Measurements from ENCODE around the gene GSG1. TPM values are rescaled to one million over a fixed set of nuclear protein-coding genes. Genes with fewer than 3 reads are reported as not detected.
"Not testable (repeated sequence)": the region's sequence is repeated elsewhere in the genome, so short reads cannot be mapped to it uniquely, and the experiment has no call there.

GSG1 gene
- total and polyA plus RNA-seq, 8 donors = not detected

DNA sequence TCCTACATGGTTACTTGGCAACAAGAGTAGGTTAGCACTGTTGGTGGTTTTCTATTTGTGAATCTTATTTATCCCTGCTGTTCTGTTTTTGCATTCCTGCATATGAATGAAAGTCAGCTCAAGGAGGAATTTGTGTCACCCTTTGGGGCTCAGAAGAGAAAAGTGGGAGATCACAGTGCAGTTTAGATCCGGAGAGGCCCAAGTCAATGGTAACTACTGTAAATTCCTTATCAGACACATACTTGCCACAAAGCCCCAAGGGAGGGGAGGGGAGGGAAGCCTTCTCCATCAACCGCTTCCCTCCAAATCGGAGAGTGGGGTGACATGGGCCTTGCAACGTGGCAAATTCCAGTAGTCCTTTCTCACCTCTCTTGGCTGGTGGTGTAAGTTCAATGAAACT, 15.0 kb downstream of the GSG1 start:
- Histone ChIP-seq H3K4me3 (no peak overlapping the region), H3K27ac (no peak overlapping the region), H3K27me3 (no peaks in the 10 kb centered on the region), H3K4me1 (peaks cover 0 to 3% (median 0%) of the 10 kb centered on the region in 4 donors), H3K9me3 (no peaks in the 10 kb centered on the region), H3K36me3 (peaks cover 0 to 9% (median 6%) of the 10 kb centered on the region in 4 donors)
- TF ChIP-seq POLR2AphosphoS5 (IDR thresholded peaks at IDR 0.05) (no peak), EP300 (IDR thresholded peaks at IDR 0.05) (no peak), POLR2A (IDR thresholded peaks at IDR 0.05) (no peak)
- TF ChIP-seq, protein P1, sequence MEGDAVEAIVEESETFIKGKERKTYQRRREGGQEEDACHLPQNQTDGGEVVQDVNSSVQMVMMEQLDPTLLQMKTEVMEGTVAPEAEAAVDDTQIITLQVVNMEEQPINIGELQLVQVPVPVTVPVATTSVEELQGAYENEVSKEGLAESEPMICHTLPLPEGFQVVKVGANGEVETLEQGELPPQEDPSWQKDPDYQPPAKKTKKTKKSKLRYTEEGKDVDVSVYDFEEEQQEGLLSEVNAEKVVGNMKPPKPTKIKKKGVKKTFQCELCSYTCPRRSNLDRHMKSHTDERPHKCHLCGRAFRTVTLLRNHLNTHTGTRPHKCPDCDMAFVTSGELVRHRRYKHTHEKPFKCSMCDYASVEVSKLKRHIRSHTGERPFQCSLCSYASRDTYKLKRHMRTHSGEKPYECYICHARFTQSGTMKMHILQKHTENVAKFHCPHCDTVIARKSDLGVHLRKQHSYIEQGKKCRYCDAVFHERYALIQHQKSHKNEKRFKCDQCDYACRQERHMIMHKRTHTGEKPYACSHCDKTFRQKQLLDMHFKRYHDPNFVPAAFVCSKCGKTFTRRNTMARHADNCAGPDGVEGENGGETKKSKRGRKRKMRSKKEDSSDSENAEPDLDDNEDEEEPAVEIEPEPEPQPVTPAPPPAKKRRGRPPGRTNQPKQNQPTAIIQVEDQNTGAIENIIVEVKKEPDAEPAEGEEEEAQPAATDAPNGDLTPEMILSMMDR (IDR thresholded peaks at IDR 0.05) = no peak
- DNase-seq = no peak
- WGBS, 5 donors = 76 to 80% (median 80%) methylated on average over 4 of the region's 4 CpGs
- intact Hi-C loops (cut with DNase I; ENCODE audit: low total_unique reads) = loop anchor here (10.0 kb wide), 1 partner anchor 64 kb away; no protein-coding TSS in a partner anchor

- intact Hi-C loops (cut with DNase I; ENCODE audit: low total_unique reads) = loop anchor here (10.0 kb wide), 1 partner anchor 63 kb away; no protein-coding TSS in a partner anchor
- no peak for TF ChIP-seq EP300 (IDR thresholded peaks at IDR 0.05)
- TF ChIP-seq, protein P1 (IDR thresholded peaks at IDR 0.05) = no peak
- TF ChIP-seq POLR2A (IDR thresholded peaks at IDR 0.05) = no peak
- 74 to 85% (median 81%) methylated on average over 5 of the region's 5 CpGs for WGBS, 5 donors
- H3K27me3 ChIP-seq = no peaks in the 10 kb centered on the region
- no peak for DNase-seq
- no peak overlapping the region for H3K4me3 ChIP-seq
- no peak overlapping the region for H3K27ac ChIP-seq
- H3K4me1 ChIP-seq = no peaks in the 10 kb centered on the region
- H3K36me3 ChIP-seq = peaks cover 0 to 10% (median 8%) of the 10 kb centered on the region in 4 donors
- no peaks in the 10 kb centered on the region for H3K9me3 ChIP-seq
Measured at GRCh38 chr12:13087766-13088165, 15.7 kb downstream of the GSG1 start.

DNA sequence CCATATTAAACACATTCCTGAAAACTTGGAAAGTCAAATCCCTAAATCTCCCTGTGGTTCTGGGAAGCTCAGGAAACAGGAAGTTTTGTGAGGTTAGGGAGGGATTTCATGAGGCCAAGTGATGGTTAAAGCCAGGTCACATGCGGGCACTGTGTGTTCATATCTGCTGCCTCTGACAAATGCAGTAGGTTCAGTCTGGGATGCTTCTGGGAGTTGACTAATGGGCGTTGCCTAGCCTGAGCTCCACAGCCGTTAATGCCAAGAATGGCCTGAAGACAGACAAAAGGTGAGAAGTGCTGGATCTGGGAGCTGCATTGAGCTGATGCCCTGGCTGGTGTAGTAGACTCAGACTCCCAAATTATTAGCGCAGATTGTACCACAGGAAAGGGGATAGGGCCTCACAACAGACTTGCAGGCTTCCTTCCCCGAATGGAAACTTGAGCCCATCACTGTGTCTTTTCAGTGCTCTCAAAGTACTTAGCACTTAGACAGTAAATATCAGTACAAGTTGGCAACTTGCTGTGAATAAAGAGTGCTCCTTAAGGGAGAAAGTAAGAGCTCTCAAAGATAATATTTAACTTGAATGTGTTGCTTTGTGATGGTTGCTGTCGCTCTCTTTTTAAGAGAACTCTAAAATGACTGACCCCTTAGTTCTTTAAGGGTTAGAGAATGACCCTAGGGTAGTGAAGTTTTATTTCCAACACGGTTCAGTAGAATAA, 17.3 kb downstream of the GSG1 start:
- H3K27ac ChIP-seq = no peak overlapping the region
- H3K4me3 ChIP-seq = no peak overlapping the region
- no peaks in the 10 kb centered on the region for H3K27me3 ChIP-seq
- no peaks in the 10 kb centered on the region for H3K4me1 ChIP-seq
- peaks cover 0 to 22% (median 15%) of the 10 kb centered on the region in 4 donors for H3K36me3 ChIP-seq
- no peak for DNase-seq
- no peak for TF ChIP-seq POLR2A (IDR thresholded peaks at IDR 0.05)
- 74 to 79% (median 77%) methylated on average over 7 of the region's 7 CpGs for WGBS, 5 donors
- H3K9me3 ChIP-seq = no peaks in the 10 kb centered on the region
- intact Hi-C loops (cut with DNase I; ENCODE audit: low total_unique reads) = loop anchor here (10.0 kb wide), 1 partner anchor 61 kb away; no protein-coding TSS in a partner anchor

- WGBS, 5 donors = 92 to 96% (median 95%) methylated on average over 11 of the region's 11 CpGs
- intact Hi-C loops (cut with DNase I; ENCODE audit: low total_unique reads) = loop anchor here (10.0 kb wide), 1 partner anchor 60 kb away; no protein-coding TSS in a partner anchor
- no peak for DNase-seq
- Histone ChIP-seq H3K27me3 (no peaks in the 10 kb centered on the region), H3K4me3 (no peak overlapping the region), H3K9me3 (no peaks in the 10 kb centered on the region), H3K36me3 (peaks cover 0 to 31% (median 24%) of the 10 kb centered on the region in 4 donors), H3K4me1 (no peaks in the 10 kb centered on the region), H3K27ac (no peak overlapping the region)
- TF ChIP-seq POLR2A (IDR thresholded peaks at IDR 0.05) (no peak), EP300 (IDR thresholded peaks at IDR 0.05) (no peak), POLR2AphosphoS5 (IDR thresholded peaks at IDR 0.05) (no peak)
- TF ChIP-seq, protein P1 (IDR thresholded peaks at IDR 0.05) = no peak
Measured at GRCh38 chr12:13084898-13085640, 18.4 kb downstream of the GSG1 start.

DNA sequence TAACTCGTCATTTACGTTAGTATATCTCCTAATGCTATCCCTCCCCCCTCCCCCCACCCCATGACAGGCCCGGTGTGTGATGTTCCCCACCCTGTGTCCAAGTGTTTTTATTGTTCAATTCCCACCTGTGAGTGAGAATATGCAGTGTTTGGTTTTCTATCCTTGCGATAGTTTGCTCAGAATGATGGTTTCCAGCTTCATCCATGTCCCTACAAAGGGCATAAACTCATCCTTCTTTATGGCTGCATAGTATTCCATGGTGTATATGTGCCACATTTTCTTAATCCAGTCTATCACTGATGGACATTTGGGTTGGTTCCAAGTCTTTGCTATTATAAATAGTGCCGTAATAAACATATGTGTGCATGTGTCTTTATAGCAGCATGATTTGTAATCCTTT, 19.8 kb downstream of the GSG1 start:
- intact Hi-C loops (cut with DNase I; ENCODE audit: low total_unique reads) = loop anchor here (10.0 kb wide), 1 partner anchor 59 kb away; no protein-coding TSS in a partner anchor
- 91 to 100% (median 92%) methylated on average over 5 of the region's 5 CpGs for WGBS, 5 donors
- peaks cover 0 to 40% (median 27%) of the 10 kb centered on the region in 4 donors for H3K36me3 ChIP-seq
- not testable (repeated sequence) for H3K27me3 ChIP-seq, H3K4me1 ChIP-seq, H3K27ac ChIP-seq, H3K9me3 ChIP-seq, DNase-seq, H3K4me3 ChIP-seq
